IMR-90 (cell line): ENCODE results near the gene UBQLN2. TPM values are rescaled to one million over a fixed set of nuclear protein-coding genes. Genes with fewer than 3 reads are reported as not detected.

Experiments used
- ATAC-seq: fragments of 200-7000 bp; cut with Tn5 transposase; 2 replicates; pipeline ENCODE4 v1.9.1; 2020; ENCODE audit warnings: low read depth, mild to moderate bottlenecking, moderate library complexity
- BruUV-seq: library from RNA; stranded (reverse); fragments of 400-500 nt; replicated peaks from 2 replicates; lab custom pipeline; 2021; lab: Mats Ljungman, UMichigan
- CTCF ChIA-PET: fragments of 300-600 bp; formaldehyde crosslinking; extraction: SDS; loops from one replicate; lab custom pipeline; 2021; ENCODE audit warnings: antibody characterized with exemption; lab: Yijun Ruan, JAX
- POLR2A ChIA-PET: fragments of 300-600 bp; sonication (Branson Sonifier 250); formaldehyde crosslinking; loops from one replicate; lab custom pipeline; 2022; ENCODE audit warnings: antibody characterized with exemption; ENCODE audit not compliant: unreplicated experiment; lab: Charles Lee
- DNase-seq: peaks from one replicate; pipeline ENCODE4 v3.0.0; 2013
- H2AFZ ChIP-seq: replicated peaks from 2 replicates; pipeline ENCODE3; 2013; ENCODE audit warnings: low read length, mild to moderate bottlenecking; ENCODE audit not compliant: poor library complexity
- H2AK5ac ChIP-seq: 2 replicates; pipeline ENCODE4 v1.6.1; 2013; ENCODE audit warnings: low read depth, low read length, inconsistent platforms
- H2AK9ac ChIP-seq: replicated peaks from 2 replicates; pipeline ENCODE3; 2013; ENCODE audit warnings: mild to moderate bottlenecking, low read depth, low read length, moderate library complexity; ENCODE audit not compliant: poor library complexity
- H2BK120ac ChIP-seq: 2 replicates; pipeline ENCODE4 v1.6.1; 2013; ENCODE audit warnings: low read depth, low read length, inconsistent platforms
- H2BK15ac ChIP-seq: 3 replicates; pipeline ENCODE4 v1.6.1; 2013; ENCODE audit warnings: low read depth, low read length, inconsistent platforms
- H2BK20ac ChIP-seq: 2 replicates; pipeline ENCODE4 v1.6.1; 2013; ENCODE audit warnings: low read depth, mild to moderate bottlenecking, inconsistent platforms, low read length, moderate library complexity
- H2BK5ac ChIP-seq: 2 replicates; pipeline ENCODE4 v1.6.1; 2013; ENCODE audit warnings: mild to moderate bottlenecking, low read depth, low read length, inconsistent platforms; ENCODE audit not compliant: poor library complexity, severe bottlenecking
- H3K14ac ChIP-seq: replicated peaks from 2 replicates; pipeline ENCODE4 v1.6.1; 2013; ENCODE audit warnings: low read depth, low read length, inconsistent platforms
- H3K18ac ChIP-seq: 2 replicates; pipeline ENCODE4 v1.6.1; 2013; ENCODE audit warnings: low read depth, low read length, control low read depth
- H3K23ac ChIP-seq: 2 replicates; pipeline ENCODE4 v1.6.1; 2013; ENCODE audit warnings: low read depth, low read length, inconsistent platforms
- H3K27ac ChIP-seq: 2 replicates; pipeline ENCODE4 v1.5.1; 2013; ENCODE audit warnings: mild to moderate bottlenecking, control low read depth, low read length; ENCODE audit not compliant: insufficient read depth
- H3K27me3 ChIP-seq: 2 replicates; pipeline ENCODE4 v1.6.1; 2013; ENCODE audit warnings: low read length; ENCODE audit not compliant: control insufficient read depth, insufficient read depth
- H3K36me3 ChIP-seq: 2 replicates; pipeline ENCODE4 v1.6.1; 2013; ENCODE audit warnings: low read length, mixed read lengths; ENCODE audit not compliant: control insufficient read depth, insufficient read depth
- H3K4ac ChIP-seq: 2 replicates; pipeline ENCODE4 v1.6.1; 2013; ENCODE audit warnings: low read depth, low read length, inconsistent platforms
- H3K4me1 ChIP-seq: 2 replicates; pipeline ENCODE4 v1.6.1; 2013; ENCODE audit warnings: low read length, mixed read lengths; ENCODE audit not compliant: control insufficient read depth, insufficient read depth
- H3K4me2 ChIP-seq: 2 replicates; pipeline ENCODE4 v1.6.1; 2013; ENCODE audit warnings: low read depth, mild to moderate bottlenecking, control low read depth, low read length, moderate library complexity
- H3K4me3 ChIP-seq: 2 replicates; pipeline ENCODE4 v1.5.1; 2013; ENCODE audit warnings: low read depth, mild to moderate bottlenecking, control low read depth, low read length, moderate library complexity; ENCODE audit not compliant: insufficient read depth
- H3K56ac ChIP-seq: 2 replicates; pipeline ENCODE4 v1.6.1; 2013; ENCODE audit warnings: low read length, inconsistent platforms; ENCODE audit not compliant: insufficient read depth; ENCODE audit errors: extremely low read depth
- H3K79me1 ChIP-seq, 2 experiments: 2 replicates each; pipeline ENCODE4 v1.6.1; 2013; ENCODE audit warnings: low read length in 2 of 2, inconsistent platforms in 1 of 2, low read depth in 1 of 2
- H3K9ac ChIP-seq: 2 replicates; pipeline ENCODE4 v1.6.1; 2013; ENCODE audit warnings: low read depth, low read length, control low read depth
- H3K9me1 ChIP-seq: 2 replicates; pipeline ENCODE4 v1.6.1; 2013; ENCODE audit warnings: low read length, inconsistent platforms; ENCODE audit not compliant: insufficient read depth
- H3K9me3 ChIP-seq: 2 replicates; pipeline ENCODE4 v1.6.1; 2013; ENCODE audit warnings: low read length; ENCODE audit not compliant: control insufficient read depth, insufficient read depth
- H4K20me1 ChIP-seq: 2 replicates; pipeline ENCODE4 v1.6.1; 2013; ENCODE audit warnings: low read length, inconsistent platforms; ENCODE audit not compliant: insufficient read depth
- H4K5ac ChIP-seq: 2 replicates; pipeline ENCODE4 v1.6.1; 2013; ENCODE audit warnings: mild to moderate bottlenecking, low read depth, low read length, control low read depth
- H4K8ac ChIP-seq, 2 experiments: 2 replicates each; pipeline ENCODE4 v1.6.1; 2013; ENCODE audit warnings: low read depth in 2 of 2, low read length in 2 of 2, control low read depth in 1 of 2, inconsistent platforms in 1 of 2
- H4K91ac ChIP-seq: 2 replicates; pipeline ENCODE4 v1.6.1; 2013; ENCODE audit warnings: low read depth, low read length, inconsistent platforms; ENCODE audit not compliant: insufficient read depth
- BHLHE40 ChIP-seq: fragments of 150-350 bp; IDR thresholded peaks from 2 replicates; pipeline ENCODE4 v1.6.1; 2016; ENCODE audit warnings: mild to moderate bottlenecking, low read depth, low read length
- CEBPB ChIP-seq: IDR thresholded peaks from 2 replicates; pipeline ENCODE4 v1.6.1; 2012; ENCODE audit warnings: low read depth, low read length, improper control_type of control experiment
- CHD1 ChIP-seq: IDR thresholded peaks from 2 replicates; pipeline ENCODE4 v1.6.1; 2012; ENCODE audit warnings: low read depth, low read length, improper control_type of control experiment
- CTCF ChIP-seq: conservative IDR thresholded peaks from 2 replicates; pipeline ENCODE4 v1.5.1; 2012; ENCODE audit warnings: mild to moderate bottlenecking, low read depth, low read length, improper control_type of control experiment
- ELK1 ChIP-seq: fragments of 150-350 bp; IDR thresholded peaks from 2 replicates; pipeline ENCODE4 v1.6.1; 2016; ENCODE audit warnings: low read depth, mild to moderate bottlenecking, low read length, moderate library complexity, borderline replicate concordance
- FOS ChIP-seq: fragments of 150-350 bp; IDR thresholded peaks from 2 replicates; pipeline ENCODE4 v1.6.1; 2016; ENCODE audit warnings: low read depth, low read length
- MAFK ChIP-seq: IDR thresholded peaks from 2 replicates; pipeline ENCODE4 v1.6.1; 2012; ENCODE audit warnings: low read depth, low read length, improper control_type of control experiment
- MAZ ChIP-seq: IDR thresholded peaks from 2 replicates; pipeline ENCODE4 v1.6.1; 2012; ENCODE audit warnings: low read depth, mild to moderate bottlenecking, low read length, improper control_type of control experiment, moderate library complexity, borderline replicate concordance
- MXI1 ChIP-seq: IDR thresholded peaks from 2 replicates; pipeline ENCODE4 v1.6.1; 2012; ENCODE audit warnings: low read depth, mild to moderate bottlenecking, low read length, moderate library complexity, borderline replicate concordance
- NFE2L2 ChIP-seq: fragments of 150-350 bp; IDR thresholded peaks from 2 replicates; pipeline ENCODE4 v1.6.1; 2016; ENCODE audit warnings: low read depth, mild to moderate bottlenecking, low read length
- POLR2A ChIP-seq: IDR thresholded peaks from 2 replicates; pipeline ENCODE4 v1.6.1; 2012; ENCODE audit warnings: mild to moderate bottlenecking, low read depth, low read length
- RFX5 ChIP-seq: IDR thresholded peaks from 2 replicates; pipeline ENCODE4 v1.8.0; 2012; ENCODE audit warnings: low read depth, mild to moderate bottlenecking, low read length, moderate library complexity
- SMC3 ChIP-seq: fragments of 150-350 bp; IDR thresholded peaks from 2 replicates; pipeline ENCODE4 v1.6.1; 2016; ENCODE audit warnings: low read depth, mild to moderate bottlenecking, antibody characterized with exemption, low read length, moderate library complexity
- USF2 ChIP-seq: fragments of 150-350 bp; IDR thresholded peaks from 2 replicates; pipeline ENCODE4 v1.6.1; 2017; ENCODE audit warnings: mild to moderate bottlenecking, antibody characterized with exemption, low read length, low read depth
- WGBS, 2 experiments: methylation state at CpG; one replicate each; pipeline versions ENCODE4 v1.1.5 to v1.1.7; 2013; ENCODE audit warnings: missing lambda C conversion rate in 2 of 2; ENCODE audit not compliant: insufficient read length in 1 of 2; ENCODE audit errors: extremely low coverage in 2 of 2; 5-methylcytosine and 5-hydroxymethylcytosine counted together
- dilution Hi-C: fragments of 300-500 bp; cut with HindIII; formaldehyde crosslinking; loops from one replicate; pipeline ENCODE4 v1.14.3; 2018; ENCODE audit warnings: low sequenced_read_pairs; ENCODE audit not compliant: unreplicated experiment
- in situ Hi-C: fragments of 300-500 bp; cut with MboI; formaldehyde crosslinking; loops from 3 replicates; pipeline ENCODE4 v1.14.3; 2019; ENCODE audit warnings: low sequenced_read_pairs, inconsistent platforms, mixed read lengths
- intact Hi-C: fragments of 100-400 bp; cut with micrococcal nuclease; formaldehyde crosslinking; loops from 2 replicates; pipeline ENCODE4 v1.10.0; 2022
- polyA plus RNA-seq, 3 experiments: library from polyadenylated mRNA; depleted of rRNA; stranded (reverse); fragments of >200 nt; gene quantifications; 2 replicates each; pipeline ENCODE4 v1.2.3, GENCODE V29; 2012; ENCODE audit warnings: low replicate concordance in 1 of 3
- total RNA-seq: library from RNA; depleted of rRNA; stranded (reverse); fragments of >200 nt; gene quantifications from 2 replicates; pipeline ENCODE4 v1.2.3, GENCODE V29; 2012

The UBQLN2 gene
- total and polyA plus RNA-seq, 2 of the 4 experiments (the other 2 are of a cell fraction), result 4.1 to 24.5 TPM

GRCh38 chrX:56600987-56601386 lies 37.6 kb downstream of the UBQLN2 start:
- Histone ChIP-seq H3K14ac (no peak overlapping the region), H3K9ac (no peak overlapping the region), H3K23ac (no peak overlapping the region), H2BK120ac (no peak overlapping the region), H4K8ac (no peak overlapping the region), H4K20me1 (no peaks in the 10 kb centered on the region), H3K9me1 (no peaks in the 10 kb centered on the region), H3K18ac (no peak overlapping the region), H3K9me3 (no peaks in the 10 kb centered on the region), H2AK9ac (no peak overlapping the region), H4K91ac (no peak overlapping the region), H2BK20ac (no peak overlapping the region), H3K4me2 (no peak overlapping the region), H3K56ac (no peak overlapping the region), H2AFZ (no peak overlapping the region), H3K36me3 (no peaks in the 10 kb centered on the region), H3K27ac (no peak overlapping the region), H2BK5ac (no peak overlapping the region), H3K27me3 (peaks cover 2% of the 10 kb centered on the region; the same call in 1 of the 2 replicates), H2AK5ac (no peak overlapping the region), H2BK15ac (no peak overlapping the region), H3K4me3 (no peak overlapping the region), H4K5ac (no peak overlapping the region), H3K79me1 (no peaks in the 10 kb centered on the region), H3K4ac (no peak overlapping the region), H3K4me1 (no peaks in the 10 kb centered on the region)
- TF ChIP-seq MAZ (no peak), SMC3 (no peak), CEBPB (no peak), CHD1 (no peak), BHLHE40 (no peak), ELK1 (no peak), MXI1 (no peak), POLR2A (no peak), FOS (no peak), CTCF (no peak), NFE2L2 (no peak), RFX5 (no peak), MAFK (no peak), USF2 (no peak)
- in situ Hi-C loops (no loop called here), dilution Hi-C loops (no loop called here), intact Hi-C loops (no loop called here)
- 50% methylated on average over 2 of the region's 3 CpGs; no CpG with 5 or more reads in 1 of the 2 experiments for WGBS, 2 experiments
- no TSS peak for BruUV-seq
- CTCF ChIA-PET, result no interaction called here
- DNase-seq (no peak), ATAC-seq (no peak)
- POLR2A ChIA-PET, result no interaction called here
